Posterior vena cava (tissue), 2 donors: Measurements from ENCODE around the gene HPSE2. TPM values are rescaled to one million over a fixed set of nuclear protein-coding genes. Genes with fewer than 3 reads are reported as not detected.

ENCODE experiments used
- DNase-seq: peaks from one replicate; pipeline ENCODE4 v3.0.0-alpha.2; 2020; ENCODE audit warnings: low spot score
- intact Hi-C, 2 donors: fragments of 100-400 bp; cut with DNase I; formaldehyde crosslinking; loops; one replicate each; pipeline versions ENCODE4 v1.14.1 to v1.14.2; 2022 to 2023
- total RNA-seq, 2 donors: library from RNA; stranded (reverse); fragmentation: NEBNext Ultra II Directional; extraction: Animal tissue kit (Norgen Biotek cat#: 25700); gene quantifications; one replicate each; pipeline ENCODE4 v1.2.1, GENCODE V29; 2021
- donor health status: DM: yes; HTN: yes; CAD: no.
- donor health status: DM: yes; HTN: yes; CAD: no.

Gene HPSE2
- total RNA-seq, 2 donors from 2014 or later = 0.14 TPM; not detected in 1

DNA sequence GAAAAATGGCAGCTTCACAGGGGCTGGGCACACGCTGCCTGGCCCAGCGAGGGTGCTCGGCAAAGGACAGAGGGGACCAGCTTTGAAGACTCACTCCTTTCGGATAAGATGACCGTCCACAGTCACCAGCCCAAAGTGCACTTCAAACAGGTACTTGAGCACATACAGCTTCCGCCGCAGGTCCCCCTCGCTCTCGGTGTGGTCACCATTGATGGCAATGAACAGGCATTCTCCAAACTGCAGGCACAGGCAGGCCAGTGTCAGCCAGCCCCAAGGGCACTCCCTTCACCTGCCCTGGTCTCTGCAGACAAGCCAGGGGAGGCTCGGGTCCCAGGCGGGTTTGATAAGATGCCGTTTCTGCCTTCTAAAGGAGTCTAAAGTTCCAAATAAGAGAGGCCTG lies 800.5 kb downstream of the HPSE2 start:
- intact Hi-C loops = no loop called here
- no peak for DNase-seq

DNA sequence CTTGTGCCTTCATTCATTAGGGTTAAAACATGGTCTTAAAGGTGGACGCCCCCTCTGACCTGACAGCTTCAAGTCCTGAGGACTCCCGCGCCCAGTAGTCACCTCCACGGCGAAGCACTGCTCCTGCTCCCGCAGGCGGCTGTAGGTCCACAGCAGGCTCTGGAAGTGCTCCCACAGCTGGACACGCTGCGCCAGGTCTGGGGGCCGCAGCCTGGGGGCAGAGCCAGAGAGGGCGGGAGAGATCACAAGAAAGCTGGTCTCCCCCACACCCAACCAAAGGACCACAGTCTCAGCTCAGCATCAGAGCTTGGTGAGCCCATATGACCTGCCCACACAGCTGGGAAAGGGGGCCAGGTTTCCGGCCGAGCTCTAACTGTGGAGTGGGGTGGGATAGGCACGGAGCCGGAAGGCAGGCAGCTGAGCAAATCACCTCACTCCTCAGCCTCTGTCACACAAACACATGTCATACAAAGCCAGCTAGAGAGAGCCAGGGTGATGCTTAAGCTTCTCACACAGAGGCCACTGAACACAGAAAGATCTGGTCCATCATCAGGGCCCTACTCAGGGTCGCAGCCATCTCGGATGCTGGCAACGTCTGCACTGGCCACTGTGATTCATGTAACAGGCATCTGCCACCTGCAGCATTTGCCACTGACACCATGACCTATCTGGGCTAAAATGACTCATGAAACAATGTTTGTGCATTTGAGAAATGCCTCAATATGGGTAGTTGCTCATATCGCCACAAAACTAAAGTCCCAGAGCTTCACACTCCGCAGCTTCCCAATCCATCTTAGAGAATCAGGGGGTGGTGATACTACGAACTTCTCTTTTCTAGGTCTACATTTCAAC lies 801.5 kb downstream of the HPSE2 start:
- intact Hi-C loops = no loop called here
- DNase-seq = no peak

DNA sequence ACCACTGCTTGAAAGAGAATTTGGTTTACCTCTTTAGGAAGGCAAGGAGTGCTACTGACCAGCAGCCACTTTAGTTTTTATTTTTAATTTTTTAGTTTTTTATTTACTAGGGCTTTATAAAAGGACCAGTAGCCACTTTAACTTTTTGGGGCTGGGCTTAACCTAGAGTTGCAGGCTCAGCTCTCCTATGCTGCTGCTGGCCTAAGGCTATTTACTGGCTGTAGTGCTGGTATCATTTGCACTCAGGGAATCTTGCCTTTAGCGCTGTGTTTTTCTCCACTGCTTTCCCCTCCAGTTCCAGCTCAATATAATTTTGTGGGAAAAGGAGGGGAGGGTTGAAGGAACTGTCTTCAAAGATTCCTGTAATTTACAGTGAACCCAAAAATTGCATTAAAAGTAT lies 802.3 kb downstream of the HPSE2 start:
- DNase-seq = no peak
- intact Hi-C loops = no loop called here

DNA sequence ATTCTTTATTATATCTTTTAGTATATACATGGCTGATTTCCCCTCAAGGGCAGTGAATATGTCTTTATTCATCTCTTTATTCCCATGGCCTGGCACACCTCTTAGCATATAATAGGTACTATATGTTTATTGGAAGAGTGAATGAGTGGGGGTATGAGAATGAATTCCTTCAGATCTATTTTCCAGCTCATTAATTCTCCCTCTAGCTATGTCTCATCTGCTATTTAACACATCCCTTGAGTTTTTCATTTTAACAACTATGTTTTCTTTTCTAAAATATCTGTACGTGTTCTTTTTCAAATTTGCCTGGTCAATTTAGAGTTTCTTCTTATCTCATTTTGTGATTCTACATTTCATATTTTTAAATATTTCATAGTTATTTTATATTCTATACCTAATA lies 803.3 kb downstream of the HPSE2 start:
- no peak for DNase-seq
- intact Hi-C loops = no loop called here

DNA sequence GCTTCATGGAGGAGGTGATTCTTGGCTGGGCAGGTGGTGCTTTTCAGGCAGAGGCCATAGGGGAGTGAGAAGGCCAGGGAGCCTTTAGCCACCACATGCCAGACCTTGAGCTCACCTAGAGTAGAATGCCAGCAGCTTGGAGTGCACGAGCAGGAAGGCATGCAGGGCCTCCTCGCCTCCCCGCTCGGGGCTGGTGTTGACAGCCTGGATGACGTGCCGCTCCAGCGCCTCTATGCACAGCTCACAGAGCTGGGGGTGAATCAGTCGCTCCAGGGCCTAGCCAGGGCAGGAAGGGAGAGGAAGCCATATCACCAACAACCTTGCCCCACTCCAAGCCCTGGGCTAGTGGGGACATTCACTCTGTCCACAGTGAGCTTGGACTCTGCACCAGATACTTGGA lies 804.6 kb downstream of the HPSE2 start:
- intact Hi-C loops = no loop called here
- no peak for DNase-seq

DNA sequence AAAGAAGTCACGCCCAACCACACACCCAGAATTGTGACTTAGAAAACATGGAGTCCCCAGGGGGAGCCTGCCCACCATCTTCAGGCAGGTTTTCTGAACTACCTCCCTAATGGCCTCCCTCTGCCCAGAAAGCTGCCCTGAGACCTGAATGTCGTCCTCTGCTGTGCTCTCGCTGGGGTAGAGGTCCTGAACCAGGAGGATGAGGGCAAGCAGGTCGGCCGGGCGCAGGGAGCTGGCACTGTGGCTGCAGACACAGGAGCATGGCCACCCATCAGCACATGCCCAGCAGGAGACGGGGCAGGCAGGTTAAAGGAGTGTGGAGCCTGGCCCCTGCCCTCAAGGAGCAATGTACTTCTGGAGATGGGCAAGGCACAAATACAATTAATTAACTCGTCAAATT lies 805.2 kb downstream of the HPSE2 start:
- no peak for DNase-seq
- intact Hi-C loops = no loop called here

DNA sequence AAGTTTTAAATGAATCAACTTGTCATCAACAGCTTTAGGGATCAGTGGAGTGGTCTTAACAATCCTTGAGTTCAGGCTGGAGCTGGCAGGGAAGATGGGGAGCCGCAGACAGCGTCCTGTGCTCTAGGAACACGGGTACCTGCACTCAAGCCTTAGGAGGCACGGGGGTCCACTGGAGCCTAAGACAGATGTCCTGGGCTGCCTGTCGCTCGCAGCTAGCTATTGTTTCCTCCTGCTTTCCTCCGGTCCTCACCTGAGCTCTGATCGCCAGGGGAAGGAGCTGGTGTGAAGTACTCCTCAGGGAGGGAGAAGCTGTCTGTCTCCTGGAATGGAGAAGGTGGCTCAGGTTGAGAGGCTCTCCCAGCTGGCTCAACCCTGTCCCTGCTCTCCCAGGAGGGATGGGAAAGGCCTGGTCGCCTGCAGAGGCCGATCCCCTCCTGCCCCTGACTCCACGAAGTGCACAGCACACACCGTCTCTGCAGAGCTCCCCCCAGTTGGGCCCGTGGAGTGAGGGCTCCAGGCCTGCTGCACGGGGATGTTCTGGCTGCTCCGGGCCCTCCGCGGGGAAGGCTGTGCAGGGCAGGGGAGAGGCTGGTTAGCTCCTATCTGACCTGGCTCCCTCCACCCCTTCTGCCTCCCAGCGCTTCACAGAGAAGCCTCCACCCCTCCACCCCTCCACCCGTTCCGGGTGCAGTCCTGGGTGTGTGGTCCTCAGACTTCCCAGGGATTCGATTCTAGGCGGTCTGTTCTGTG lies 806.2 kb downstream of the HPSE2 start:
- no peak for DNase-seq
- intact Hi-C loops = no loop called here

DNA sequence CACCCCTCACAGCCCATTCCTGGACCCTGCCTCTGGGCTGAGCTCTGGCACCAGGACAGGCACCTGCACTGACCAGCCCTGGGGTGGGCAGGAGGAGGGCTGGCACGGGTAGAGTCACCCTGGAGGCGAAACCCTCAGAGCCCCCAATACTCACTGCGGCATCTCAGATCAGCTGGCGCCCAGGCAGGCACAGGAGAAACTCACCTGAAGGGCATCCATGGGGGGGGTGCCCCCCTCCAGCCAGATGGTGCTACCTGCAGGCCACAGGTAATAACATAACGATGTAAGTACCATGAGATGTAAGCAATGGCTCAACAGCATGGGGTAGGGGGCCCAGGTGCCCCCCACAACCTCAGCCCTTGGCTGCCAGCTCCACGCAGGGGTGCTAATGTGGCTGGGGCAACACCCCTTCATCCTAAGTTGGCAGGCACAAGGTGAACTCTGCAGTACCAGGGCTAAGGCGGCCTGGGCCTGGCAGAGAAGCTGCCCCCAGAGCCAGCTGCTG lies 808.6 kb downstream of the HPSE2 start:
- no peak for DNase-seq
- intact Hi-C loops = no loop called here

DNA sequence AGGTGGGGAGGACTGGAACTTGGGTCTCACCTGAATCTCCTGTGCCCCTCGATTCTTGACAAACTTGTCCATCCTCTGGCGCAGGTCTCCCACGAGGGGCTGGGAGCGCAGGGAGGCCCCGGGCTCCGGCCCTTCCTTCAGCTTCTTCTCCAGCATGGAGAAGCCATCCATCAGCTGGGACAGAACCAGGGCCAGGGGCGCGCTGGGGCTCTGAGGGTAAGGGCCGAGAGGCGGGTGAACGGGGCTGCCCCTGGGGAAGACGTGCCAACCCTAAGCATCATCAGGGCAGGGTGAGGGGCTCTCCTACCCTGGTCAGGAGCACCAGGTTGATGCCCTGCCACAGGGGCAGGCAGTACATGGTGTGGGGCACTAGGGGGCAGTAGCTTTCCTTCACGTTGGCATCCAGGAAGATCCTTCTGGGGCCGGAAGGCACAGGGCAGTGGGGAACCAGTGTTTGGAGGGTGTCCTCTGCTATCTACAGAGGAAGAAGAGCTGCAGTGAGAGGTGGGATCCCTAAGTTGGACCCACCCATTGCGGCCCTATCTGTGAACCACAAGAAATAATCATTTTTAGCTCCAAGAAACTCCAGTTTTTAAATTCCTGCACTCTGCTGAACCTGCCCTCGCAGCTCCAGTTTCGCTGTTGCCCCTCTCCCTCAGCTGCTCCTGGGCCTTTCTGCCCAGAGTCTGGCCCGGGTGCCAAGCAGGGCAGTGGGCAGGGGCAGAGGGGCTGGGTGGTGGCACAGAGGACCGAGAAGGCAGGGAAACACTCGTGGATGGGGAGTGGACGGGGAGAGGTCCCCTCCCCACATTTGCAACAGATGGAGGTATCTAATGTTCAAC lies 809.9 kb downstream of the HPSE2 start:
- no peak for DNase-seq
- intact Hi-C loops = no loop called here

DNA sequence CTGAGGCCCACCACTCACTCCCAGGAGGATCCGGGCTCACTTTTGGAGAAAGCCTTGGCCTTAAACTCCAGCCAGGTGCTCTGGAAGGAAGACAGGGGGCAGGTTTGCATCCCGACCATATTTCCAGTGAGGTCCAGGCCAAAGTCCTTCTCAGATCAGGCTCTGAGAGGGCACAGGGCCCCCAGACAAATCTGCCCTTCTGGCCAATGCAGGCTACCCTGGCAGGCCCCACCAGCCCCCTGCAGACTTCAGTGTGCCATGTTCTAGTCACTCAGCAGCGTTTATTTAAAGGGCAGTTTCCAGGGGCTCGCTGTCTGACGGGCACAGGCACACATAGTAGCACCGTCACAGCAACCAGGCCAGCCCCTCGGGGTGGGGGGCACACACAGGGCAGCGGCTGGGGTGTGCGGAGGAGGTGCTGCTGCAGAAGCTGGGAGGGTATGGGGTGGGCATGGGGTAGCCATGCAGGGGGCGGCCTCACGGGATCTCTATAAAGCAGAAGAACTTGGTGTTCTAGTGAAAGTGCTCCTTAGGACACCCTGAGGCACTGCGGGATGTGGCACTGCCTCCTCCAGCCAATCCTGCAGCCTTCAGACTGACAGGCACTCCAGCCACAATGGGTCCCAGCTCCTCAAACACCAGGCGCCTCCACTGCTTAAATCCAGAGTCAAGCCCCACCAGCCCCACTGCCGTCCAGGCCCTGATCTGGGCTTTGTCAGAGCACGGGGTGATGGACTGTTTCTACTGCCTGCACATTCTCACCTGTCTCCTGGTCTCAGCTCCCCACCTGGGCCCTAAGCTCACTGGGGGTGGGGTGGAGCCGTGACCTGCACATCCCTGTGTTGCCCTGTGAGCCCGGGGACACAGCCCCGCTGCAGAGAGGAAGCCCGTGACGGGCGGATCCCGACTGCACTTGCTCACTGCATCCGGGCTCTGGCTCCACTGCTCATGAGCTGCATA lies 811.1 kb downstream of the HPSE2 start:
- no peak for DNase-seq
- intact Hi-C loops = no loop called here

DNA sequence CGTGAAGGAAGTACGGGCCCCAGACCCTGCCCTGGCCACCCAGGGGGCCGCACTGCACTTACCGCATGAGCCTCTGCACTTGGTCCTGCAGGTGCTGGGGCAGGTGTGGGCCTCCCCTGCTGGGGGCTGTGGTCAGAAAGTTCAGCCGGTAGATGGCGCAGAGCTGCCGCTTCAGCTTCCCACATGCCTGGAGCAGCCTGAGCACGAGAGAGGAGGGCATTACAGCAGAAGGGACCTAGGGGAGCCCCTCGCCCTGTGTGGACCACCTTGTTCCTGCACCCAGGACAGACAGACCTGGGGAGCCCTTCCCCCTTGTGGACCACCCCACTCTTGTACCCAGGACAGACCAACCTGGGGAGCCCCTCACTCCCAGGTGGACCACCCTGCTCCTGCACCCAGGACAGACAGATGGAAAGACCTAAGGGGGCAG lies 811.9 kb downstream of the HPSE2 start:
- DNase-seq = no peak
- intact Hi-C loops = no loop called here

DNA sequence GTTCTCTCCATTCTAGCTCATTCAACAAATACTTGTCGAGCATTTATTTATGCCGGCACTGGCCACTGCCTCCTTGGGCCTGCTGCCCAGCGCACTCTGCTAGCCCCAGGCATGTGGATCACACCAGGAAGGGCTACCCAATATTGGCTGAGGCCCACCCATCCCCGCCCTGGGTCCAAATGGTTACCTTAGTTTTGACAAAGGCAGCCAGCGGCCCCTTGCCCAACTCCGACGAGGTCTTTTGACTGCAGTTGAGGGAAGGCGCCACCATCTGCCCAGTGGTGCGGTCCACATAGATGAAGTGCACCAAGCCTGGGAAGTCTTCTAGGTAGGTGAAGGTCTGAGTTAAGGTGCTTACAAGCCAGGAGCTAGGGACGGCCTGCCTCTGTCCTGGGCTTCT lies 813.5 kb downstream of the HPSE2 start:
- intact Hi-C loops = no loop called here

DNA sequence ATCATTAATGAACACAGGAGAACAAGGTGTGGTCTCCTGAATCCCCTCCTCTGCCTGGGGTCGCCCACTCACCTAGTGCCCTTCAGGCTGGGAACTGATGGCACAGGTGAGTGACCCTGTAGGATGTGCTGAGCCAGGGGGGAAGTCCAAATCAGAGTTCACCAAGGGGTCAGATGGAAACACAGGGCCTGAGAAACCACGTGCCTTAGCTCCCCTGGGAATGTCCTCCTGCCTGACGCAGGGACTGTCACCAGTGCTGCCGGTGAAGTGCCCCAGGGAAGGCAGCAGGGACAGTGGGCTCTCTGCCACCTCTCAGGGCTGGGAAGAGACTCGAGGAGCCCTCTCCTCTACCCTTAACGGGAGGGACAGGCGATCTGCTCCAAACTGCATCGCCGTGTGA lies 814.9 kb downstream of the HPSE2 start:
- intact Hi-C loops = no loop called here
- DNase-seq = no peak

More for the DNA sequence above, 813.5 kb downstream of the HPSE2 start:
- DNase-seq = no peak

DNA sequence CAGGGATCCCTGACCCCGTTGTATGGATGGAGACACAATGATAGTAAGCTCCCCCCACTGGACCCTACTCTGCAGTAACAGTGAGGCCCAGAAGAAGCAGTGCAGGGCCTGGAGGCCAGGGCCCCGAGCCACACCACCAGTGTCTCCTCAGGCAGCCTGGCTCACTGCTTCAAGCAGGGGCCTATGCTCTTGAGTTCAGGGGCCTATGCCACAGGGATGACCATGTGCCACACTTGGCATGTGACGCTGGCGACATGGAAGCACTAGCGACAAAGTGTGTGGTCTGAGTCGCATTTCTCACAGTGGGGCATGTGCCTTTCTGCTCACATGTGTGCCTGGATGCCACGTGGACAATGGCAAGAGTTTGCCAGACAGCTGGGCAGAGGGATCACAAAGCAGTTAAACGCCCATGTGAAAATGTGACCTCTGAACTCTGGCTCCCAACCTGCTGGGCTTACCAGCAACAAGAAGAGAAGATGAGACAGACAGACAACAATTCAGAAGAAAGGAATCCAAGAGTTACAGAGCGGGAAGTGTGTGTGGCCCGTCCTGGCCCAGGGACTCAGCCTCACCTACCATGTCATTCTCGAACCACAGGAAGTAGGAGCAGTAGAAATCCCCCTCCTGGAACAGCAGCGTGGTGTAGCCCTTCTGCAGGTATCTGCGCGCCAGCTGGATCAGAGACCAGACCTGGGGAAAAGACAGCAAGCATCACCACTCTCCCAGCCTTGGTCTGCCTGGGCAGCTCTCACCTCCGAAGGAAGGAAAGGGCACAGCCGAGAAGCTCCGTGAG lies 816.0 kb downstream of the HPSE2 start:
- intact Hi-C loops = no loop called here
- no peak for DNase-seq

DNA sequence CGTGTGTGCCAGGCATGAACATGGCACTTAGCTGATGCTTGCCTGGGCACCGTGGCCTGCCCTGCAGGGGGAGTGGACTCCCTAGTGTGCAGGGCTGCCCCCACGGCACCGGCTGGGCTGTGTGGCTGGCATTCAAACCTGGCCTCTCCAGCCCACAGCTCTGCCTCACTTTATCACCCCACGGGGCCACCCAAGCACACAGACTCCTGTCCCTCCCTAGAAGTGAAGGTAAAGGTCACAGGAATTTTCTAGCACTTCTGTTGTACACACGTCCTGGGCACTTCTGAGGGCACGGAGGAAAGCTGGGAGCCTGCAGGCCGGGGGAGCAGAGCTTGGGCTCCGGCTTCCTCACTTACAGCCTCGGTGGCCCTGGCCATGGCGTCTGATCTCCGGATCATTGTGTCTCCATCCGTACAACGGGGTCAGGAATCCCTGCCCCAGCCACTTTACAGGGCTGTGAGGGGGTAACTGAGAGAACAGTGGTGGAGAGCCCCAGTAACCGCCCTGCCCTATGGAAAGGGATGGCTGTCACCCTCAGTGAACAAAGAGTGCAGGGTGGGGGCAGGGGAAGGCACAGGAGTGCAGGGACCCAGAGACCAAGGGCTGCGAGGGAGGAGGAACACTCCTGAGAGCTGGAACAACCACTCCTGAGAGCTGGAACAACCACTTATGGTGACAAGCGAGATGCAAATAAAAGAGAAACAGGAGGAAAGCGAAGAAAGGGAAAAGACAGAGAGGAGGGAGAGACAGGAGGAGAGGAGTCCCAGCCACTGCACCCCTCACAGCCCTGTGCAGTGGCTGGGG lies 816.8 kb downstream of the HPSE2 start:
- DNase-seq = no peak
- intact Hi-C loops = no loop called here

DNA sequence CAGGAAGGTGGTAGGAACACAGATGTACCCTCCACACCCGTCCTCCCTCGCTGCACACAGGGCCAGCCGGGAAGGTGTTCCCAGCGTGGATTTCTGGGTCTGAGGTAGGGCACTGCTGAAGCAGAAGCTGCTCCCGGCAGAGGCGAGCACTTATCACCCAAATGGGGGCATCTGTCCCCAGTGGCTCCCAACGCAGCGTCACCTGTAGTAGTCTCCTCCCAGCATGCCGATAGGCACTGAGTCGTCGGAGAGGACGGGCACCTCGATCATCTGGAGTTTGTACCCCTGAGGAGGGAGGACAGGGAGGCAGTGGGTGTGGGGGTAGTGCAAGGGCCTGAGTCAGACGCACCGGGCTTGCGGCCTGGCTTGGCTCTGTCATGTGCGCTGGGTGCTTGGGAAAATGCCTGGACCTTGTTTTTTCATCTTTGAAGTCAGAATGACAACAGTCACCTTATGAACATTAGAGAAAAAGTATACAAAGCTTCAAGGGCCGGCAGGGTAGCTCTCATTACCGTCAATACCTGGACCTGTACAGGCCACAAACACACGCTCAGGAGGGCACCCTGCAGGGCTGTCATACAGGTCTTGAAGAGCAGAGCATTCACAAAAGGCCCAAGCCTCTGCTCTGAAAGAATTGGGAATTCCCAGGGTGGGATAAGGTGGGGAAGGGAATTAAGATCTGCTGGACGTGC lies 817.5 kb downstream of the HPSE2 start:
- DNase-seq = no peak
- intact Hi-C loops = no loop called here
